ENCODE results near the gene ONECUT3. TPM values are rescaled to one million over a fixed set of nuclear protein-coding genes. Genes with fewer than 3 reads are reported as not detected.

Gene ONECUT3
- polyA plus RNA-seq, 1 of the 3 experiments (the other 2 are of a cell fraction) = not detected

- no peak overlapping the region for H3K4me3 ChIP-seq (ENCODE audit: low read depth in 2 of 2, low read length in 1 of 2)
- DNase-seq = no peak
- H3K9me2 ChIP-seq = no peaks in the 10 kb centered on the region
- TF ChIP-seq JUND (IDR thresholded peaks at IDR 0.05) = no peak
- TF ChIP-seq ELF1 (IDR thresholded peaks at IDR 0.05) = no peak
- TF ChIP-seq MXI1 (IDR thresholded peaks at IDR 0.05; ENCODE audit: low read depth, low read length) = no peak
- TF ChIP-seq CHD2 (IDR thresholded peaks at IDR 0.05; ENCODE audit: low read length, partially characterized antibody) = no peak
- no peak for TF ChIP-seq MAX (IDR thresholded peaks at IDR 0.05; ENCODE audit: low read depth)
- no peak for TF ChIP-seq PBX3 (IDR thresholded peaks at IDR 0.05)
- TF ChIP-seq EZH2phosphoT487 (IDR thresholded peaks at IDR 0.05; ENCODE audit: borderline replicate concordance, low read depth) = no peak
- H3K9ac ChIP-seq = no peak overlapping the region
- no peaks in the 10 kb centered on the region for H3F3A ChIP-seq (replicated peaks; ENCODE audit: insufficient read depth)
- no peak overlapping the region for H3K27ac ChIP-seq (ENCODE audit: low read depth in 2 of 2, low read length in 1 of 2)
- no peaks in the 10 kb centered on the region for H4K20me1 ChIP-seq (ENCODE audit: insufficient read depth)
- ChIA-PET POLR2A (no interaction called here), CTCF (interaction anchor here (1.0 to 2.3 kb wide), 3 partner anchors 30 to 188 kb away, joined by 3 to 6 read pairs (median 5); no protein-coding TSS in a partner anchor)
- no peaks in the 10 kb centered on the region for H3K9me3 ChIP-seq
- no peaks in the 10 kb centered on the region for H3K4me1 ChIP-seq (ENCODE audit: control insufficient read depth in 1 of 2, insufficient read depth in 2 of 2, low read depth in 1 of 2, low read length in 1 of 2)
- no peaks in the 10 kb centered on the region for H3K79me2 ChIP-seq (ENCODE audit: insufficient read depth)
- no peak overlapping the region for H3K4me2 ChIP-seq
- WGBS (ENCODE audit: low lambda C conversion rate) = 4% methylated on average over 23 of the region's 28 CpGs
- no peaks in the 10 kb centered on the region for H3K36me3 ChIP-seq (replicated peaks in 1 of 2; ENCODE audit: control insufficient read depth in 1 of 2, insufficient read depth in 2 of 2, low read length in 1 of 2)
- peaks cover 98% of the 10 kb centered on the region for H3K27me3 ChIP-seq (ENCODE audit: insufficient read depth)
- no peak overlapping the region for H2AFZ ChIP-seq (ENCODE audit: low read depth)
Observed at GRCh38 chr19:1734321-1734966, 18.9 kb upstream of the ONECUT3 start.

- no peaks in the 10 kb centered on the region for H3K9me2 ChIP-seq
- no peak overlapping the region for H3K9ac ChIP-seq
- H3K36me3 ChIP-seq (replicated peaks in 1 of 2; ENCODE audit: control insufficient read depth in 1 of 2, insufficient read depth in 2 of 2, low read length in 1 of 2) = no peaks in the 10 kb centered on the region
- ChIA-PET CTCF (interaction anchor here (1.0 to 2.3 kb wide), 4 partner anchors 14 to 64 kb away, joined by 3 to 6 read pairs (median 4); no protein-coding TSS in a partner anchor), POLR2A (no interaction called here)
- no peaks in the 10 kb centered on the region for H3K4me1 ChIP-seq (ENCODE audit: control insufficient read depth in 1 of 2, insufficient read depth in 2 of 2, low read depth in 1 of 2, low read length in 1 of 2)
- no peak overlapping the region for H2AFZ ChIP-seq (ENCODE audit: low read depth)
- H3F3A ChIP-seq (replicated peaks; ENCODE audit: insufficient read depth) = no peaks in the 10 kb centered on the region
- no peaks in the 10 kb centered on the region for H3K9me3 ChIP-seq
- no peaks in the 10 kb centered on the region for H3K79me2 ChIP-seq (ENCODE audit: insufficient read depth)
- H3K4me3 ChIP-seq (ENCODE audit: low read depth in 2 of 2, low read length in 1 of 2) = no peak overlapping the region
- no peak for TF ChIP-seq NRF1 (IDR thresholded peaks at IDR 0.05; ENCODE audit: low read depth, low read length)
- no peak for TF ChIP-seq MXI1 (IDR thresholded peaks at IDR 0.05; ENCODE audit: low read depth, low read length)
- TF ChIP-seq FOSL2 (IDR thresholded peaks at IDR 0.05; ENCODE audit: borderline replicate concordance, low read depth) = no peak
- no peak for TF ChIP-seq RAD21 (IDR thresholded peaks at IDR 0.05; ENCODE audit: low read length)
- TF ChIP-seq CHD2 (IDR thresholded peaks at IDR 0.05; ENCODE audit: low read length, partially characterized antibody) = no peak
- WGBS (ENCODE audit: low lambda C conversion rate) = 50% methylated on average over 2 of the region's 3 CpGs
- H3K27me3 ChIP-seq (ENCODE audit: insufficient read depth) = peaks cover 92% of the 10 kb centered on the region
- no peak for DNase-seq
- no peak overlapping the region for H3K4me2 ChIP-seq
- H3K27ac ChIP-seq (ENCODE audit: low read depth in 2 of 2, low read length in 1 of 2) = no peak overlapping the region
- H4K20me1 ChIP-seq (ENCODE audit: insufficient read depth) = no peaks in the 10 kb centered on the region
Observed at GRCh38 chr19:1736280-1736679, 17.0 kb upstream of the ONECUT3 start.

GRCh38 chr19:1736927-1737326 is 16.4 kb upstream of the ONECUT3 start:
- Histone ChIP-seq H3F3A (replicated peaks; ENCODE audit: insufficient read depth) (no peaks in the 10 kb centered on the region), H2AFZ (ENCODE audit: low read depth) (no peak overlapping the region), H3K27me3 (ENCODE audit: insufficient read depth) (peaks cover 91% of the 10 kb centered on the region), H3K4me3 (ENCODE audit: low read depth in 2 of 2, low read length in 1 of 2) (no peak overlapping the region), H3K9ac (no peak overlapping the region), H3K4me2 (no peak overlapping the region), H4K20me1 (ENCODE audit: insufficient read depth) (no peaks in the 10 kb centered on the region), H3K9me2 (no peaks in the 10 kb centered on the region), H3K4me1 (ENCODE audit: control insufficient read depth in 1 of 2, insufficient read depth in 2 of 2, low read depth in 1 of 2, low read length in 1 of 2) (no peaks in the 10 kb centered on the region), H3K9me3 (no peaks in the 10 kb centered on the region), H3K79me2 (ENCODE audit: insufficient read depth) (no peaks in the 10 kb centered on the region), H3K27ac (ENCODE audit: low read depth in 2 of 2, low read length in 1 of 2) (no peak overlapping the region), H3K36me3 (replicated peaks in 1 of 2; ENCODE audit: control insufficient read depth in 1 of 2, insufficient read depth in 2 of 2, low read length in 1 of 2) (no peaks in the 10 kb centered on the region)
- ChIA-PET POLR2A (no interaction called here), CTCF (interaction anchor here (1.0 to 2.3 kb wide), 4 partner anchors 28 to 89 kb away, joined by 3 to 6 read pairs (median 4); no protein-coding TSS in a partner anchor)
- WGBS (ENCODE audit: low lambda C conversion rate) = 12% methylated on average over 7 of the region's 22 CpGs
- DNase-seq = no peak
- TF ChIP-seq ELF1 (IDR thresholded peaks at IDR 0.05) (no peak), FOXJ3 (CRISPR knock-in tag; IDR thresholded peaks at IDR 0.05) (no peak), IRF3 (IDR thresholded peaks at IDR 0.05; ENCODE audit: low read depth, low read length) (no peak), MXI1 (IDR thresholded peaks at IDR 0.05; ENCODE audit: low read depth, low read length) (no peak), EZH2phosphoT487 (IDR thresholded peaks at IDR 0.05; ENCODE audit: borderline replicate concordance, low read depth) (no peak), GATA2 (CRISPR knock-in tag; IDR thresholded peaks at IDR 0.05) (no peak), MAX (IDR thresholded peaks at IDR 0.05; ENCODE audit: low read depth) (no peak), USF1 (IDR thresholded peaks at IDR 0.05; ENCODE audit: borderline replicate concordance, low read depth) (no peak), POLR2AphosphoS5 (IDR thresholded peaks at IDR 0.05; ENCODE audit: low read depth, low read length) (no peak), CHD2 (IDR thresholded peaks at IDR 0.05; ENCODE audit: low read length, partially characterized antibody) (no peak), FOSL2 (IDR thresholded peaks at IDR 0.05; ENCODE audit: borderline replicate concordance, low read depth) (no peak), RCOR1 (IDR thresholded peaks at IDR 0.05; ENCODE audit: low read length) (no peak), NFIC (IDR thresholded peaks at IDR 0.05; ENCODE audit: borderline replicate concordance) (no peak), NRF1 (IDR thresholded peaks at IDR 0.05; ENCODE audit: low read depth, low read length) (no peak), MEF2A (IDR thresholded peaks at IDR 0.05; ENCODE audit: borderline replicate concordance, low read depth) (no peak)
